Measurements from ENCODE around the gene ACTN3.
"Not testable (repeated sequence)": the region's sequence is repeated elsewhere in the genome, so short reads cannot be mapped to it uniquely, and the experiment has no call there.

ACTN3 gene

DNA sequence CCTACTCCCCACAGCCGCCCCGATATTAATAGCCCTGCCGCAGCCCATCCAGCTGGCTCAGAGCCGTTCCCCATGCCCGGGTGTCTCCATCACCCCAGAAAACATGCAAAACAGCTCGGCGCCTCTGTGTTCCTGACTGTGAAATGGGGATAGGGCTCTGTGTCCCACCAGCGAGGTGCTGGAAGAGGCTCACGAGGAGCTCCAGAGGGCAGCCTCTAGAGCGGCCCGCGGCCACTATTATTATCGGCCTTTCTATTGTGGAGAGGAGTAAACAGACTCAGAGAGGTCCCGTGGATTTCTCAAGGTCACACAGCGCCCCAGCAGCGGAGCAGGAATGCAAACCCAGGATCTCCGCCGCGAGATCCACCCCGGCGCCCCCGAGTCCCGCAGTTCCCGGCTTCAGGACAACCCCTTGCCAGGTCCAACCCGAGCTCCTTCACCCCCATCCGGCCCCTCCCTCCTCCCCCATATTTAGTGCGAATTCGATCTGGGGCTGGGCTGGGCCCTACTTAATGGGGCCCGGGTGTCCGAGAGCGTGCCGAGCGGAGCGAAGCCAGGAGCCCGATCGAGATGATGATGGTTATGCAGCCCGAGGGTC, at the start of gene ACTN3:
ACTN3 (plus strand) TSS at position 536 of the 598 bp plus-strand sequence; CDS start at position 571, 35 bp downstream.
- DNase-seq = peak; percentile 72

DNA sequence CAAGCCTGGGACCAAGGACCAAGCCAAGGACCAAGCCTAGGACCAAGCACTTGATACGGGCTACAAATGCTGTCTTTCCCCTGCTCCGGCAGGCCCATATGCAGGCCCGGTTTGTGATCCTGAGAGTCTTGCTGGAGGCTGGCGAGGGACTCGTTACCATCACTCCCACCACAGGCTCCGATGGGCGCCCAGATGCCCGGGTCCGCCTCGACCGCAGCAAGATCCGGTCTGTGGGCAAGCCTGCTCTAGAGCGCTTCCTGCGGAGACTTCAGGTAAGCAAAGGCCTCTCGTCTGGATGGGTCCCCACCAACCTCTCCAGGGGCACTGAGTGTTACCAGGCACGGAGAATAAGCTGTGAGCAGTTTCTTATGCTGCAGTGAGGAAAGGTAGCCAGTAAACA, 49.5 kb upstream of the ACTN3 start:
- DNase-seq = no peak

- DNase-seq = no peak
These were observed 48.2 kb upstream of the ACTN3 start for GRCh38 chr11:66498506-66498905.

- DNase-seq = no peak
These were observed 41.4 kb upstream of the ACTN3 start for GRCh38 chr11:66505276-66505816.

GRCh38 chr11:66509131-66509561, 37.6 kb upstream of the ACTN3 start:
- no peak for DNase-seq

GRCh38 chr11:66510271-66510989, 36.3 kb upstream of the ACTN3 start, which contains the start of gene BBS1:
BBS1 (plus strand) TSS chr11:66510635; CDS start chr11:66510660, 25 bp downstream.
- DNase-seq = peak; percentile 94

DNA sequence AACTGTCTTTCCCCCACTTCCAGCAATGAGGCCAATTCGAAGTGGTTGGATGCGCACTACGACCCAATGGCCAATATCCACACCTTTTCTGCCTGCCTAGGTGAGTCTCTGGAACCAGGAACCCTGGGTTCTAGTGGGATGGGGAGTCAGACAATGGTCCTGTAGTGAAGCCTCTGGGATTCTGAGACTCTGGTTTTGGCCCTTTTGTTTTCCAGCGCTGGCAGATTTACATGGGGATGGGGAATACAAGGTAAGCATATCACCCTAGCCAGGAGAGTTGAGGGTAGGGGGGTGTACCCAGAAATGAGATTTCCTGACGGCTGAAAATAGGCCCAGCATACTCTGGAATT, 35.7 kb upstream of the ACTN3 start:
- no peak for DNase-seq

- DNase-seq = no peak
These were observed 23.1 kb upstream of the ACTN3 start for GRCh38 chr11:66523611-66524010.

DNA sequence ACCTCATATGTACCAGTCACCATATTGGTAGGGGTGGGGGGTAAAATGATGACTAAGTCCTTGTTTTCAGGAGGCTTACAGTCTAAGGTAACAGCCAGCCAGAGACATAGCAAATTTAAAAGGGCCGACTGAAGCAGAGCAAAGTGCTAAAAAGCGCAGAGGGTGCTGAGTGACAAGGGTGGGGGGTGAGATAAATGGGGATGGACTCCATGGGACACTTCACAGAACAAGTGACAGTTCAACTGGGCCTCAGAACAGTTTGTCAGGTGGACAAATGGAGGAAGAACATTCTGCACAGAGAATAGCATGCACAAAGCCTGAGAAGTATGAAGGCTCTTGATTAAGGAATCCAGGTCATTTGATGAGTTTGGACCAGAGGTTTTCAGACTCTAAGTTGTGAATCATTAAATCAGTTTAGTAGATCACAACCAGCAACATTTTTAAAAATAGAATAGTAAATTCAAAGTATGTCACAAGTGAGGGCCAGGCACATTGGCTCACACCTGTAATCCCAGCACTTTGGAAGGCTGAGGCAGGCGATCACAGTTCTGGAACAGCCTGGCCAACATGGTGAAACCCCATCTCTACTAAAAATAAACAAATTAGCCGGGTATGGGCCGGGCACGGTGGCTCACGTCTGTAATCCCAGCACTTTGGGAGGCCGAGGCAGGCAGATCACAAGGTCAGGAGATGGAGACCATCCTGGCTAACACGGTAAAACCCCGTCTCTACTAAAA, 22.2 kb upstream of the ACTN3 start:
- DNase-seq = no peak

DNA sequence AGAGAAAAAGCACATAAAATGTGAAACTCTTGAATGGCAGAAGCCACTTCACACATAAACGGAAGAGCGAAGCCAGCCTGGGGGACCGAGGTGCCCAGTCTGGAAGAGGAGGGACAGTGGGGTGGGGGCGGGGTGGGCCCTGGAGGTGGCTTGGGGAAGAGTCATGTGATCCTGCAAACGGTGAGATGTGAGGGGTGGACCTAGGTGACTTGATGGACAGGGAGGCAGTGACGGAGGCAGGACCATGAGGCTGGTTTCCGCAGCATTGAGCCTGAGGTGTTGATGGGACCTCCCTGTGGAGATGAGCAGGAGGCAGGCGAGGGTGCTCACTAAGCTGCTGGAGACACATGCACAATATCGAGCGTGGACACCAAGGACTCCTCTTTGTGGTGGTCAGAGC, 17.6 kb upstream of the ACTN3 start:
- no peak for DNase-seq

GRCh38 chr11:66529655-66530054, 17.0 kb upstream of the ACTN3 start:
- DNase-seq = no peak

DNA sequence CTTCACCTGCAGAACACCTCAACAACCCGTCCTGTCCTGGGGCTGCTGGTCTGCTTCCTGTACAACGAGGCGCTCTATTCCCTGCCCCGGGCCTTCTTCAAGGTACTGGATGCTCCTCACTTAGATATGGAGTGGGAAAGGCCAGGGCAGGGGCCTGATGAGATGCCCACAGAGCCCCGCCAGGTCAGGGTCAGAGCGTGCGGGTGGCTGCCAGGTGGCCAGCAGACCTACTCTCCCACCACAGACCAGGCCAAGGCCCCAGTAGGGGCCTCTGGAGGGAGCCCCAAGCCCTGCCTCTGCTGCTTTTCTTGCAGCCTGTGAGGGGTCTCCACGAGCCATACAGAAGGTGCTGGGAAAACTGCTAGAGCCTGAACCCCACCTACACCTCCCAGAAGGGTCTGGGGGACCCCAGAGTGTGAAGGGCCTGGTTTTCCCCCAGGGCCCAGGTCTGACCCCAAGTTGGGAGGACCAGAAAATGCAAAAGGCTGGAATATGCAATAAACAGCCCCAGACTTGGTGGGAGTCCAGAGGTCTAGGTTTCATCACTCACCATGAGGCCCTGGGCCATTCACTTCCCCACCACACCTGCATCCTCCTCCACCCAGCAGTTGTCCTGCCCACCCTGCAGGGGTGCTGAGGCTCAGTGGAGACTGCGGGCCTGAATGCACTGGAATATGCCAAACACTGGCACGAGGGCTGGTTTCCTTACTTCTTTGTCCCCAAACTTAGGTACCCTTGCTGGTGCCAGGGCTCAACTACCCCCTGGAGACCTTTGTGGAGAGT, 15.6 kb upstream of the ACTN3 start:
- DNase-seq = no peak

- no peak for DNase-seq
These were observed 14.9 kb upstream of the ACTN3 start for GRCh38 chr11:66531841-66532240.

- DNase-seq = peak; percentile 45
These were observed 13.9 kb upstream of the ACTN3 start for GRCh38 chr11:66532784-66533183.

DNA sequence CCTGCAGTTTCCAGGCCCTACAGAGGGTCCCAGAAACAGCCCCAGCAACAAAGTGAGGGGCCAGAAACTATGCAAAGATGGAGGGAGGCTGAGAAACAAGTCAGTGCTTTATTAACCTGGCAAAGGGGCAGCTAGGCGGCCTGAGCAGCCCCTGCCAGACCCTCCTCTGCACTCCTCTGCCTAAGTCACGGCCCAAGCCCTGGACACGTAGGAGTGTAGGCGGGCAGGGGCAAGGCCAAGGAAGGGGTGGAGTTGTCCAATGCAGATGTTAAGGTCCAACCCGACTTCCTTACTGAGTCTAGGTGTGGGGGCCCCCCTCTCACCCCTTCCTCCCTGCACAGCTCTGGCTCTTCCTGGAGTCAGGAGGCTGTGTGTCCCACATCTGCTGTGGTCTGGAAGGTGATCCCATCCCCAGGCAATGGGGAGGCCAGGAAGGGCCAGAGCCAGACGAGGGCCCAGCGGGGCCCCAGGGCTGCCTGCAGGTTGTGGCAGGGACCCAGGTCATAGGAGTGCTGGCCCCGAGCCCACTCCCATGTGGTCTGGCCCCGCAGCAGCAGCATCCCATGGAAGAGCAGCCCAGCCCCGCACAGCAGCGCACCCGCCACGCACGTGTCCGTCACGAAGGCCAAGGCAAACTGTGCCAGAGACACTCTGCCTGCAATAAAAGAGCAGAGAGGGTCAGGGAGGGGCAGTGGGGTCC, 7.4 kb upstream of the ACTN3 start:
- DNase-seq = no peak

GRCh38 chr11:66539870-66540213, 6.9 kb upstream of the ACTN3 start:
- DNase-seq = no peak

- DNase-seq = not testable (repeated sequence)
These were observed 6.1 kb upstream of the ACTN3 start for GRCh38 chr11:66540598-66540997.

DNA sequence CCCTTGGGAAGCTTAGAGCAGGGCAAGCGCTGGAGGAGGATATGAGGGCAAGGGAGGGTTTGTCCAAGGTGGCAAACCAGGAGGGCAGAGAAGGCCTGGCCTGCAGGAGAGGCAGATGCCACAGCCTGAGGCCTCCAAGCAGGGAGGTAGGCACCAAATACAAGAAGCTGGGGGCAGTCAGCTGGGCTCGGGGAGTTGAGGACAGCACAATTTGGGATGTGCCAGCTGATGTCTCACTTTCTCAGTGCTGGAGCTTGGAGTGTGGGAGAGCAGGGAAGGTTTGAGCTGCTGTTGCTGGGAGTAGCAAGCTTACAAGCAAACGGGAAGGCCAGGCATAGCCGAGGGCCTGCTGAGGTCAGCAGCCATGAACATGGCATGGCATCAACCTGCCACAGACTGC, 4.8 kb upstream of the ACTN3 start:
- DNase-seq = no peak

DNA sequence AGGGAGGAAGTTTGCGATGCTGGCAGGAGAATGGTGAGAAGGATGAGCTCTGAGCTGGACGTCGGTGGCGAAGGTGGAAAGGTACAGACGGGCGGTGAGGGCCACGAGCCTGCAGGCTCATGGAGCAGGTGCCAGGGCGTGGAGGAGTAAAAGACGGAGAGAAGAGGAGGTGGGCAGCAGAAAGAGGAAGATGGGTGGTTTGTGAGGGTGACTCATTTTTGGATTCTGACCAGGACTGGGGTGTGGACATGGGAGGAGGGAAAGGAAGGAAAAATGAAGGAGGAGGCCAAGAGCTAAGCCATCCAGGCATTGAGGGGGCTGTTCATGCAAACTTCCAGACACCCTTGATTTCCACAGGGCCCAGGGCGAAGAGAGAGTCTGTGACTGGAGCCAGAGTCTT, 4.3 kb upstream of the ACTN3 start:
- no peak for DNase-seq

DNA sequence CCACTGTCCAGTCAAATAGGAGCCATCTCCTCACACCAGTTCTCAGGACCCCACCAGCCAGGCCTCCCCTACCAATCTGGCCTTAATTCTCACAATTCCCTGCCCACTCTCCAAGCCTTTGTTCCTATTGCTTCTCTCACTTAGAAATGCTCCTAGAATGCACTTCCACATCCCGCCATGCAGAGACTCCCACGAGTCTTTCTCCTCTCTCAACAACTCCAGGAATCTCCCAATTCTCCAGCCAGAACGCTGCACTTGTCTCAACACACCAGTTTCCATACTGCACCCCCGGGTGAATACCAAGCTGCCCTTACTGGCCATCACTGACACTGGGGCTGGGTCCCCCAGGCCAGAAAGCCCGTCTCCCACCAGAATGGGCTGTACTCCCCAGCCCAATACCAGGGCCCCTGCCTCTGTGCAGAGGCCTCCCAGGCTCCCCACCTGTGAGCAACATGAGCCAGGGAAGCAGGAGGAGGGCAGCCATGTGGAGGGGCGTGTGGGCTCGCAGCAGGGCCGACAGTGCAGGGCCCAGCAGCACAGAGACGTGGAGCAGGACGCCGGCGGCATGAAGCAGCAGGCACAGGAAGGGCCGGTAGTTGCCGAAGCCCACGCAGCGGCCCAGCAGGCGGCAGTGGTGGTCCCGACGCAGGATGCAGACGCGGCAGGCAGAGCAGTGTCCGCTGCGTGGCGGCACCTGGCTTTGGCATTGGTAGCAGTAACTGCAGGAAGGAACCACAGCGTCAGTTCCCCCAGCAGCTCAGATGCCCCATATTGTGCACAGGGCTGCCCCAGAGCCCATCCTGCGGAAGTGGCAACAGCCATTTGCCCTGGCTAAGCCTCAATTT, 3.2 kb upstream of the ACTN3 start:
- no peak for DNase-seq

- DNase-seq = not testable (repeated sequence)
These were observed 1.8 kb upstream of the ACTN3 start for GRCh38 chr11:66544952-66545351.

Data from DMS53 (cell line).